Measurements from ENCODE around the gene CMPK2.

CMPK2 gene

DNA sequence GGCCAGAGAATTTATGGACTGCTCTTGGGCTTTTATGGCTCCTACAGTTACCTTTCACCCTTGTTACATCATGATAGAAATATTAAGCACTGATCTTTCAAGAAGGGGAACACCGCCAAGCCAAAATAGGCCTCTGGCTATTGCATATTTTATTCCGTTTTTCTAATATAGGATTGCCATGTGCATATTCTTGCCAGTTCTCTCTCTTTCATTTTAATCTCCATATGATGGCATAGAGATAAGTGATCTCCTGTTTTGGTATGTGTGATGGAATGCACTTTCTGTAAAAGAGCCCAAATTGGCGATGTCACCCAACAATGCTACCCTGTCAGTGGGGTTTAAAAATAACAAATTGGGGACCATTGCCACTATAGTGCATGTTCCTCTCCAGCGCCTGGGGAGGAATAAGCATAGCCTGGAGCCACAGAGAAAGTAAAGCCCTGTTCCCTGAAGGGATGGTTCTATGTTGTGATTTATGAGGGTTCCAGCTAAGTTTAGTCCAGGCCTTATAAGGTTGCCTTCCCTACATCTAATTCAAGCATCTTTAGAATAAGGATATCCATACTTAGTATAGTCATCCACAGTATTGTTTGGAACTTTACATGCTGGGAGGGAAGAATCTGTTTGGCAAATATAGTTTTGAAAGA is 26.9 kb downstream of the CMPK2 start:
- DNase-seq: no peak

DNA sequence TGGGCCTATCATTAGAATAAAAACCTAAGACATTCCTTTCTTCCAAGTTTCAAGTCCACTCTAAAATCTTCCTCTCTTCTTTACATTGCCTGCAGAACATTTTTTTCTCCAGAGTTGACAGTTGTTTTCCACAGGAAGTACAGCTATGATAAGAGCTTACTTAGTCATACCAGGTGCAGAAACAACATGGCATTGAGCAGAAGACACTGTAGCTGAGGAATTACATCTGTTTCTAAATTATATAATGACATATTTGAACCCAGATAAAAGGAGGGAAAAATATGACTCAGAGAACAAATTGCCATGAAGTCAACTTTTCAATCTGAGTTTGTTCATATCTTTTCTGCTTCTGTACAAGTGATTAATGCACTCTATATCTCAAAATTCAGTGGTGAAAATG is 30.2 kb downstream of the CMPK2 start:
- DNase-seq: no peak

DNA sequence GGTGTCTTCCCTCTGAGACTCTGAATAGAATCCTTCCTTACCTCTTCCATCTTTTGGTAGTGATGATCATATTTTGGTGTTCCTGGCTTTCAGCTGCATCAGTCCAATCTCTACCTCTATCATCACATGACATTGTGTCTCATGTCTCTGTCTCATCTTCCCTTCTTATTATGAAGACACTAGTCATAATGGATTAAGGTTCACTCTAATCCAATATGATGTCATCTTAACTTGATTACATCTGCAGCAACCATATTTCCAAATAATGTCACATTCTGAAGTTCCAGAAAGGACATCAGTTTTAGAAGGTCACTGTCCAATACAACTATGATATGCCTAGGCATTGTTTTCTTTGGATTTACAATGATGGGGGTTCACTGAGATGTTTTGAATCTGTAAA is 31.5 kb downstream of the CMPK2 start:
- DNase-seq: no peak

DNA sequence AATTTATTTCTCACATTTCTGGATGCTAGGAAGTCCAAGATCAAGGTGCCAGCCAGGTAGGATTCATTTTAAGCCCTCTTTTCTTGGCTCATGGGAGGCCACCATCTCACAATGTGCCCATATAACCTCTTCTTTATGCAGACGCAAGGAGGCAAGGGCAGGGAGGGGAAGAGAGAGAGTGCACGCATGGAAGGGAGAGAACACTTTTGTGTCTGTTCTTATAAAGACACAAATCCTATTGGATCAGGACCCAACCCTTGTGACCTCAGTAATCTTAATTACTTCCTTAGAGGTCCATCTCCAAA is 32.5 kb downstream of the CMPK2 start:
- DNase-seq: no peak

DNA sequence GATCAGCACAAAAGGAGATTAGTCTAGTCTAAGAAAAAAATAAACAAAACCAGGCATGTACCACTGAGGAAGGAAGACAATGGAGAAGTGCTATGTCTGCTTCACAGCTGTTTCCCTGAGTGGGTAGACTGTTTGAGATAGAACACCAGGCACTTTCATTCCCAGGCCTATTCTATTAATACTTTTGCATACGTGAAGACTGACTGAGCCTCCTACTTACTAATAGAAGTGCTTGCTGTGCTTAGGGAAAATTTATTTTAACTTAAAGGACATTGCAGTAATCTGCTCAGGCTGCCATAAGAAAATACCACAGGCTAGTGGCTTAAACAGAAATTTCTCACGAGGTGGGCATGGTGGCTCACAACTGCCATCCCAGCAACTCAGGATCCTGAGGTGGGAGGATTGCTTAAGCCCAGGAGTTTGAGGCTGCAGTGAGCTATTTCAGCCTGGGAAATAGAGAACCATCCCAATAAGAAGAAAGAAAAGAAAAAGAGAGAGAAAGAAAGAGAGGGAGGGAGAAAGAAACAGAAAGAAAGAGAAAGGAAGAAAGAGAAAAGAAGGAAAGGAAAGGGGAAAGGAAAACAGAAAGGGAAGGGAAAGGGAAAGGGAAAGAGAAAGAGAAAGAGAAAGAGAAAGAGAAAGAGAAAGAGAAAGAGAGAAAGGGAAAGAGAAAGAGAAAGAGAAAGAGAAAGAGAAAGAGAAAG is 33.0 kb downstream of the CMPK2 start:
- no peak for DNase-seq

DNA sequence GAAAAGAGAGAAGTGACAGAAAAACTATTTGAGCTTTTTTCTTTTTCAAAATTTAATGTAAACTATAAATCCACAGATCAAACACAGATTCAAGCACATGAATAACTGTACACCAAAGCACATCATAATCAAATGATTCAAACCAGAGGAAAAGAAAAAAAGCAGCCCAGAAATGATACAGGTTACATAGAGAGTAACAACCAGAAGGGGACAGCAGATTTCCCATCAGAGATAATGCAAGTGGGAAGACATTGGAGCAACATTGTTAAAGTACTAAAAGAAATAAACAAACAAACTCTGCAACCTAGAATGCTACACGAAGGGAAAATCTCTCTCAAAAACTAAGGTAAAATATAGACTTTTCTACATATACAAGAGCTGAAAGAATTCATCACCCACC is 34.5 kb downstream of the CMPK2 start:
- DNase-seq: no peak

DNA sequence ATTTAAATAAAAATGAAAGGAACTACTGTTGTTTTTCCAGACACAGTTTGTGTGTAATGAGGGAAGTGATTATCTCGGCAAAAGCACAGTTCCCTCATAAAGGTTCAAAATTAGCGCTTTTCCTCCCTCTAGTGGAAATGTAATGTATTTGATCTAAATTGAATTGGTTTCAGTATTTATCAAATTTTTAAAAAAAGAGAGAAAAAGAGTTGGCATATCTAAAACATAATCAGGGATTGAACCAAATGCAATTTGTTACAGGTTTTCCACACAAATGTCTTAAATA is 37.5 kb downstream of the CMPK2 start:
- DNase-seq: no peak

DNA sequence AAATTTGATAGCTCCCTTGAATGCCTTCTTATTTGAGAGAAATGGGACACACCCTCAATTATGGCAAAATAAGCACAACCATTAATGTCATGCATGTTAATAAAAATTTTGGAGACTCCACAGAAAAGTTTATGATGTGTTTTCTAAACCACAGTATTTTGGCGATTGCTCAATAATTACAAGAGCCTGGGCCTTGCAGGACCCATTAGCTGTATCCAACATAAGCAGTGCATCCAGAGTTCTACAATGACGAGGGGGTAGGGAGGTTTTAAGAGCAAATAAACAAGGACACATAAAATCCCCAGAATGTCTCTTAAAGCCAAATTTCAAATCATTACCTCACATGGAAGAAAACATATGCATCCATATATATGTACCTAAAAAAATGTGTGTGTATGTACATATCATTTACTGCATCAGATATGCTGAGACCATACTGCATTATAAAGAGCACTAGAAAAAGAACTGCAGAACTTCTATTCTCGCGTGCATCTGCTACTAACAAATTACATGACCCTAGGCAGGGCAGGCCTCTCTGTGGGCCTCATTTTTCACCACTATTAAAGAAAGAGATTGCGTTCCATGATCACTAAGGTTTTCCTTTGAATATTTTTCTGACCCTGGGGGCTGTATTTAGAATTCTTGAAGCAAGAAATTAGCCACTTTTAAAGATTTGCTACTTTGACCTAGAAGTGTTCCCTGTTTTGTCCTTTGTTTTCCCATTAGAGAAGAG is 38.0 kb downstream of the CMPK2 start:
- DNase-seq: no peak

DNA sequence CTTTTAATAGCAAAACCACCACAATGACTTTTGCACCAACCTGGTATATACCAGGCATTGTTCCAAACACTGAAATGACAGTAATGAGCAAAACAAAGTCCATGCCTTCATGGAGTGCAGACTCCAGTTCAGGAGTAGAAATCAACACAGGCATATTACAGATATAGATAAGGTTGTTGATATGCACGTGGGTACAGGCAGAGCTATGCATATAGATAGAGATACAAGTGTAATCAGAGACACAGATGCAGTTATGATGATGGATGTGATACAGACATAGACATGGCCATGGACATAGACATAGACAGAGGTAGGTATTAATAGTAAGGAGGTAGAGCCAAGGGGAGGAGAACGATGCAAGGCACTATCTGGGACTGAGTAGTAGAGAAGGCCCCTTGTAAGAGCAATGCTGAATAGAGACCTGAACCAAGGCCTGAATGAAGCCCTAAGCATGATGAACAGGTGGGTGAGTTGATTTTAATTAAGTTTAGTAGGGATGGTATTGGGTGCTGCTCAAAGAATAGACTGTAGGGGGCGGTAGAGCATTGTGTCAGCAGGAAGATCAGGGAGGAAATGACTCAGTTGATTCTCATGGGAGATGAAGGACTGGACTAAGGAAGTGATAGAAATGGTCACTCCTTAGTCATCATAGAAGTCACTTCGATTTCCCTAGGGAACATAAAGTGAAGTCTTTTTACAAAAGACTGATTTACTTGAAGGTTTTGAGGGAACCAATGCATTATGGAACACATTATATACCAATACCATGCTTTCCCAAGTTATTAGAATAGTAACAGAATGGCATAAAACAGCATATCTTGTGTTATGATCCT is 39.4 kb downstream of the CMPK2 start:
- peak; percentile 66 for DNase-seq

DNA sequence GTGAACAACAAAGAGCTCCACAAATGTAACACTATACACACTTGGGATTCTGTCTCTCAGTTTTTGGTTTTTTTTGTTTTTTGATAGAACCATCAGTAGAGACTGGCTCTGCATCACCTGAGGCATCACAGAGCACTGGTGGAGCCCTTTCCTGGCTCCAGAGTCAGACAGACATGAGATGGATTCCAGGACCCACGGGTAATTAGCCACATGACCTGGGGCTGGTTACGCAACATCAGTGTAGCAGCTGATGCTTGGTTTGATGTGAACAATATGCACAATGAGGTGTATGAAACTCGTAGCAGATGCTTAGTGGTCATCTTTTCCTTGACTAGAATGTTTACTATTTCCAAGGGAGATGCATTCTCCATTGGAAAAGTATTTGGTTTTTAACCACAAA is 40.7 kb downstream of the CMPK2 start:
- no peak for DNase-seq

DNA sequence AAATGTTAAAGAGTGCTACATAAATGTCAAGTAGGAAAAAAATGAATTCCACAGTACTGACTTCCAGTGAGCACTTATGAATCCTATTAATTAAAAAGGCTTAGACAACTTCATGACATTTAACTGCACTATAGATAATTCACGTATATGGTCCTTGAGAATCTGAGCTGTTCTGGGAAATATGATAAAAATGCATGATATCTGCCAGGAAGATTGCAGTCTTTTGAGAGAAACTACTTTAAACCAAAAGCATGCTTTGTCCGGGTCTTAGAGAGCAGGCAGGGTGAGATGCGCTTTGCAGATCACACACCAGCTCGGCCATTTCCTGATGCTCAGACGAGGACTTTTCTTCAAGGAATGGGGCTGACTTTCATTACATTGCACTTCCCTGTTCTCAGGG is 42.6 kb downstream of the CMPK2 start:
- DNase-seq: no peak

DNA sequence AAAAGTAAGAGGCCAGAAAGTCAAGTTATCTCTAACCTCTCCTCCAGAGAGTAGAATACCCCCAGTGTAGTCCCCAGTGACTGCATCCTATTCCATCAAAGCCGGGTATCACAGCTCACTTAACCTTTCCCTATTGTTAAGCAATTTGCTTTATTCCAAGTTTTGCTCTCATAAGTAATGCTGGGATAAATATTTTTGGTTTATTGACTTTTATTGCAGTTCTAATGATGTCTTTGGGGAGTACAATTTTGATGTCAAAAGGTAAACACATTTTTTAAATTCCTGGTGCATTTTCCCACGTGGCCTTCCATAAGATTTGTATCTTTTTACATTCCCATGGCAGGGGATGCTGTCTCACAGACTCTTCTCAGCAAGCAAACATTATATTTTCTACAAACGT is 43.3 kb downstream of the CMPK2 start:
- no peak for DNase-seq

DNA sequence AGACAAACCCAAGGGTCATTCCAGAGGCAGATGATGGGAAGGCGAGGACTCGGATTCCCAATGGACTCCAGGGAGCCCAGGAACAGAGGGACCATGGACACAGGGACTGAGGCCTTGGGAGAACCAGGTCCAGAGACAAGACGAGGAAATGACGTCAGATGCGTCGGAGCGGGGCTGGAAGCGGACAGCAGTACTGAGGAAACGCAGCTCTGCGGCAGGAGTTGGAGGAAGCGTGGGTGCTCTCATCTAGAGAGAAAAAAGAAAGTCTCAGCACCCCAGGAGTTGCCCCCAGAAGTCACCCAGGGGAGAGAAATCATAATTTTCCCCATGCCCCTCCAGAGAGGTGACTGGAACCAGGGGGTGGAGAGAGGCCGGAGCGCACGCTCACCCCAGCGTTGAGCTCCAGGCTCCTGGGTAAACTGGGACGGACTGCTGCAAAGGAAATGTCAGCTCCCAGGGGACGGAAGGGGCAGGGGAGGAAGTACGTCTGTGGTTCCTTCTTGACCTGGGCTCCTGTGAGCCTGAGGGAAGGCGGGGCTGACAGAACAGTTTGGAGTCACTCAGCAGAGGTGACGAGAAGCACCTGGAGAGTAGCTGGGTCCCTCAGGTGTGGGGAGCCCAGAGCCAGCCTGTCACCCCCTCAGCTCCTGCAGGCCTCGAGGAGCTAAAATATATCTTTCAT is 44.7 kb downstream of the CMPK2 start:
- no peak for DNase-seq

DNA sequence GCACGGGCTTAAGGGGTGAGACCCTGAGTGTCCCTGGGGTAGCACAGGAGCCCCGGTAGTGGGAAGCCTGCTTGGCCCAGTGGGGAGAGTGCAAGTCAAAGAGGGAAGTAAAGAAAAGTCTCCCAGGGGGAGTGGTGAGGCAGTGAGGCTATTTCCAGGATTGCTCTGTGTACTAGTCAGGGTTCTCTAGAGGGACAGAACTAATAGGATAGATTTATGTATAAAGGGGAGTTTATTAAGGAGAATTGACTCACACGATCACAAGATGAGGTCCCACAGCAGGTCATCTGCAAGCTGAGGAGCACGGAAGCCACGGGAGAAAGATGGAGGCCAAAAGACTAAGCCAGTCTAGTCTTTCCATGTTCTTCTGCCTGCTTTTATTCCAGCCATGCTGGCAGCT is 45.5 kb downstream of the CMPK2 start:
- DNase-seq: no peak

DNA sequence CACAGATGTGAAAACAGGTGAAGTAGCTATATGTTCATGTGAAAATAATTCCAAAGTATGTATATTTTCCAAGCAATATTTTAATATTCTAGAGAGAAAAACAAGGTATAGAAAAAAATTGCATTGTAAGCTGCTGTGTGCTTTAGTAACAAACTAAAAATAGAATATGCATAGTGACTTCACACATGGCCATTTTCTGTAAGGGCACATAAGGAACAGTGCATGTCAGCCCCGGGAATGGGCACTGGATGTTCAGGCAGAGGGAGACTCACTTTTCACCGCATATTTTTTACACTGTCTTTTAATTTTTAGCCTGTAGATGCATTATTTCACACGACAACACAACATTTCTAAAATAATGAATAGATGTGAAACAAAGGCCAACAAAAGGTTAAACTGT is 46.0 kb downstream of the CMPK2 start:
- DNase-seq: no peak

DNA sequence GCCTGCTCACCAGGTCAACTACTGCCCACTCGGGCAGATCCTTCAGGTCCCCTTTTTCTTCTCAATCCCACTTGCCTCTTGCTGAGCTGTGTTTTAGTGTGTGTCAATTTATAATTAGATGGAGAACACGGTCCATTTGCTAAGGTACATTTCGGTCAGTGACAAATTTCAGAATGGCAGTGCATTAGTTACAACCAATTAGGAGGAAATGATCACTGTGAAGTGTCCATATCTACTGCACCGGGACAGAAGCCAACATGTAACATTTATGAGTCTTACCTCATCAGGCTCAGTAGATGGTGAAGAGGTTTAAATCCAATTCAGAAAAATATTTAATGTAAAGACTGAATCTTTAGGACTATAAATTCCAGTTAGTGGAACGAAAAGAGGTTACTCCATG is 47.7 kb downstream of the CMPK2 start:
- DNase-seq: no peak

DNA sequence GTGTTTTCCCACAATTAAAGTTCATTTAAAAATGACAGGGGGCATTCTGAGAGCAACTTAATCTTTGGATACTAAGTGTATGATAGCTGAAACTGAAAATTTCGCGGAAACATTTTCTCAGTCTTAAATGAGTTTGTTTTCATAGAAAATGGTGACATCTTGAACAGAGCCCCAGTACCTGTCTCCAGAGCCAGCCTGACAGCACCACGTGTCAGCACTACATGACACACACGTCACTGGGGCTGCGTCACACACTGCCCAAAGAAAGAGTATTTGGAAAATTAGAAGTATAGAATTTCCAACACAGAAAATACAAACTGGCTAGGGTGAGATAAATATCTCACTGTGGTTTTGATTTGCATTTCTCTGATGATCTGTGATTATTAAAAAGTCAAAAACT is 50.8 kb downstream of the CMPK2 start:
- no peak for DNase-seq

DNA sequence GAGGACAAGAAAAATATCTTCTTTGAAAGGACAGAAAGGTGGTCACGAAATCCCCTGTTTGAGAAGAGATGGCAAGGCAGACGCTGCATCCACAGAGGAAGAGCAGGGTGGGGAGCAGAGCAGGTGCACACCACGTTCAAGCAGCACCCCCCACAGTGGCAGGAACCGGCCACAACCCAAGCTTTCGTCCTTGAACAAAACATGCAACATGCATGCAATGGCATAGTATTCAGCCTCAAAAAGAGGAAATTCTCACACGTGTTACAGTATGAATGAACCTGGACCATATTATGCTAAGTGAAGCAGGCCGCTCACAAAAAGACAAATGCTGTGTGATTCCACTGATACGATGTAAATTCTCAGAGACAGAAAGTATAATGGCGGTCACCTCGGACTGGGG is 51.4 kb downstream of the CMPK2 start:
- DNase-seq: no peak

DNA sequence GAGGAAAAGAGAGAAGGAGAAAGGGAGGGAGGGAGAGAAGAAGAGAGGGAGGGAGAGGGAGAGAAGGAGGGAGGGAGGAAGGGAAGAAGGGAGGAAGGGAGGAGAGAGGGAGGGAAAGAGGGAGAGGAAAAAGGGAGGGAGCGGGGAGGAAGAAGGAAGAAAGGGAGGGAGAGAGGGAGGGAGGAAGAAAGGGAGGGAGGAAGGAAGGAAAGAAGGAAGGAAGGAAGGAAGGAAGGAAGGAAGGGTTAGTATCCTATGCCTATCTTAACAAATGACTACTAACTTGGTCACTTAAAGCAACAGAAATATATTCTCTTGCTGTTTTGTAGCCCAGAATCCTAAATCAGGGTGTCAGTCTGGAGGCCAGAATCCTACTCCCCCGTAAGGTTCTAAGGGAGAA is 52.1 kb downstream of the CMPK2 start:
- DNase-seq: no peak

DNA sequence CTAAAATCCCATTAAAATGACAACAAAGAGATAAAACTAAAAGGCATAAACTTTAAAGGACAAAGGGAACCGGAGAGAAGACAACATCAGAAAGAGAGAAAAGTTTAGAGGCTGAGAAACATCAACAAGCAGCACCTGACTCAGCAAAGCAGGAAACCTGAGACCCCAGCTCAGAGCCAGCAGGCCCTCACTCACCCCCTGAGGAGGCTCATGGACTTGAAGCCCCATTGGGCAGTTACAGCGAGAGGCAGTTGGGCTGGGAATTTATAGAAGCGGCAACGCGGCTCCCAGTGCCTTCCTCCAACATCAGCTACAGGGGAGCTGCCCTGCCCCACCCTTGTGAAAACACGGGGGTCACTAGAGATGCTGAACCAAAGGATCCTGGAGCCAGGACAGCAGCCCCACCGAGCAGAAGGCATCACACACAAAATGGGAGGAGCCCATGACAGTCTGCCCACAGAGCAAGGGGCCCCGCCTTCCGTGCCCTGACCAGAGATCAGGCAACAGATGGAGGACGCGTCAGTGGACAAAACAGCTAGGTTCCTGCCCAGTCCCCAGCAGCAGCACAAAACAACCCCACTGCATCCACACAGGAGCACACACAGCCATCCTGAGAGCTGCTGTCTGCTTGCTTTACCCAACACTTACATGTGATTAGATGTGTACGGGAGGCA is 52.7 kb downstream of the CMPK2 start:
- DNase-seq: no peak

DNA sequence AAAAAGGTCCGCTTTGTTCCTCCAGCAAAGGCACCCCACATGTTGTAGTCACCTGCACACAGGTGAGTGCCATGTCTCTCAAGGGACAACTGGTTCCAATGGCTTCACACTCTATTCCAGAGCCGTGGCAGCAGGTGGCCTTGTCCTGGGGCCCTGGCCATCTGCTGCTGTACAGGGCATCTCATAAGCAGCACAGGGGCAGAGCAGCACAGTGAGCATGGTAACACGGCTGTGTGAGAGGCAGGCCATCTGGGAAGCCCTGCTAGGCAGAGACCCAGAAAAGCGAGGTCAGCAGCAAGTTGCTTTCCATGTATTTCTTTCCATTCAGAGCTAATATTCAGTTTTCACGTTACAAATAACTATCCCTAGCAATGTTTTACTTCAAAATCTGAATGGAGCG is 54.7 kb downstream of the CMPK2 start:
- DNase-seq: no peak

DNA sequence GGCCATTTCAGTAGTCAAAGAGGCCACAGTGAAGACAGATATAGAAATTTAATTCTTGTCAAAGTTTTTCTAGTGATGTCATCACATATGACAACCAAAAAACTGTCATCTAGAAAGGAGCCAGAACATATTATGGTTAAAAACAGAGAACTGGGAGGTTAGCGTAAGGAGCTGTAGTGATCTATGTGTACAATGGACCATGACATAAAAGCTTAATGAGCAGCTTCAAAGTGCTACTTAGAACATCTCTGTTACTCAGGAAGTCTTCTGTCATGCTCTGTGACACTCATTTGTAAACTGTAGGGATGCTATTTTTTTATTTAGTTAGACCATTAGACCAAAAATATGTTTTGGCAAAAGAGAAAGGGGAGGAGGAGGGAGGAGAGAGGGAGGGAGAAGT is 57.3 kb downstream of the CMPK2 start:
- no peak for DNase-seq

DNA sequence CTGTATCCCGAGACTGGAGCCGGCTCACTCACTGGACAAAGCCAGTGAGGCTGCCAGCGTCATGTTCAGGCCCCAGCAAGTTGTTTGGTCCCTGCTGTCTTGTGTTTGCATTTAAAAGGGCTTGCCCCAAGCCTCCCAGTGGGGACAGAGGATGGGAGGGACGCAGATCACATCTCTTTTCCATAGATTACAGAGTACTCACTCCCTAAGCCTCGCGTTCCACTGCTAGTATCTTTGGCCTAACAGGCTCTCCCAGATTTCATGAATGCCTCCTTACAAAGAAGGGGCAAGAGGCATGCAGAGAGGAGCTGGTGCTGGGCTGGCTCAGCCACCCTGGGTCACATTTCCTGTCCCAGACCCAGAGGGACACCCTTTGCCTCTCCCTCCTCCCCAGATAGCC is 59.1 kb downstream of the CMPK2 start:
- DNase-seq: no peak
